ENCODE results near the gene RINT1. TPM values are rescaled to one million over a fixed set of nuclear protein-coding genes. Genes with fewer than 3 reads are reported as not detected.

Gene RINT1
- total RNA-seq, 1 experiment from 2014 or later: 26.6 TPM

- ChIA-PET CTCF (interaction anchor here (2.2 kb wide), 1 partner anchor 11 kb away, joined by 10 read pairs; the partner anchor contains the start of gene RINT1), POLR2A (no interaction called here)
- Mint-ChIP-seq H3K4me3 (peak overlapping the region; percentile 98), H3K27me3 (ENCODE audit: low read depth) (peaks cover 15% of the 10 kb centered on the region), H3K4me1 (peaks cover 12% of the 10 kb centered on the region), H3K36me3 (peaks cover 32% of the 10 kb centered on the region), H3K27ac (peak overlapping the region; percentile 97), H3K9me3 (peaks cover 9% of the 10 kb centered on the region)
- DNase-seq (ENCODE audit: low spot score) (peak; percentile 36), ATAC-seq (peak; percentile 11)
- no peak for TF ChIP-seq MAX (CRISPR knock-in tag; IDR thresholded peaks at IDR 0.05)
- TF ChIP-seq IRF2 (CRISPR knock-in tag; IDR thresholded peaks at IDR 0.05; ENCODE audit: borderline replicate concordance, low read depth): peak; percentile 7; the same call in 1 of the 2 replicates
- TF ChIP-seq MYBL2 (CRISPR knock-in tag; IDR thresholded peaks at IDR 0.05): no peak
- no peak for TF ChIP-seq SMAD4 (CRISPR knock-in tag; IDR thresholded peaks at IDR 0.05)
- no peak for TF ChIP-seq PRDM15 (CRISPR knock-in tag; IDR thresholded peaks at IDR 0.05)
- TF ChIP-seq CTCF (IDR thresholded peaks at IDR 0.05): no peak
- 0 out of 2 replicates have a peak, but pooled peaks have one; percentile 51 for TF ChIP-seq FOXP4 (CRISPR knock-in tag; IDR thresholded peaks at IDR 0.05)
- 0 out of 2 replicates have a peak, but pooled peaks have one; percentile 24 for TF ChIP-seq FOXK1 (CRISPR knock-in tag; IDR thresholded peaks at IDR 0.05)
- TF ChIP-seq ERG (CRISPR knock-in tag; IDR thresholded peaks at IDR 0.05): no peak
- TF ChIP-seq HMGXB4 (CRISPR knock-in tag; IDR thresholded peaks at IDR 0.05): 0 out of 2 replicates have a peak, but pooled peaks have one; percentile 75
- TF ChIP-seq STAT6 (CRISPR knock-in tag; conservative IDR thresholded peaks at IDR 0.05; ENCODE audit: low read depth): no peak
- TF ChIP-seq ZNF232 (CRISPR knock-in tag; IDR thresholded peaks at IDR 0.05): no peak
- no peak for TF ChIP-seq ZNF219 (CRISPR knock-in tag; IDR thresholded peaks at IDR 0.05; ENCODE audit: borderline replicate concordance)
- no peak for TF ChIP-seq CBFB (CRISPR knock-in tag; IDR thresholded peaks at IDR 0.05; ENCODE audit: low read depth)
- TF ChIP-seq SMAD3 (CRISPR knock-in tag; IDR thresholded peaks at IDR 0.05; ENCODE audit: borderline replicate concordance): no peak
- TF ChIP-seq TCF7 (CRISPR knock-in tag; IDR thresholded peaks at IDR 0.05; ENCODE audit: low read depth): no peak
- no peak for TF ChIP-seq ZSCAN18 (CRISPR knock-in tag; IDR thresholded peaks at IDR 0.05)
- 0 out of 2 replicates have a peak, but pooled peaks have one; percentile 21 for TF ChIP-seq NR1H2 (CRISPR knock-in tag; IDR thresholded peaks at IDR 0.05)
- TF ChIP-seq NR3C1 (CRISPR knock-in tag; conservative IDR thresholded peaks at IDR 0.05; ENCODE audit: low read depth): no peak
Measured at GRCh38 chr7:105521027-105521716, 10.8 kb upstream of the RINT1 start.

All from WTC11 (cell line).